DMS53 (cell line): ENCODE measurements around the gene RPP14.

Source experiments
- DNase-seq: peaks from one replicate; lab custom pipeline; 2025; lab: John Stamatoyannopoulos, UW

RPP14 gene

GRCh38 chr3:58356054-58356453 lies 50.0 kb downstream of the RPP14 start:
- DNase-seq, result no peak

GRCh38 chr3:58357402-58357801 lies 51.4 kb downstream of the RPP14 start:
- no peak for DNase-seq

DNA sequence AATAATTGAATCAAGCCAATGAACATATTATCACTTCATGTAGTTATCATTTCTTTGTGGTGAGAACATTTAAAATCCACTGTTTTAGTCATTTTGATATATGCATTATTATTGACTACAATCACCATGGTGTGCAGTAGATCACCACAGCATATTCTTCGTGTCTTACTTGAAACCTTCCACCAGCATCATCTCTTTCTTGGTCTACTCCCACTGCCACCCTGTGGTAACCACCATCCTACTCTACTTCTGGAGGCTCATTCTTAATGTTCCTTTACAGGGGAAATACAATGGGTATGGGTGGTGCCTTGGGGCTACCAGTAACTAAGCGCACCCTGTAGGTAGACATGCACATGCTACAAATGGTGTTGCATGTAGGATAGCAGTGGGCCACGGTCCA lies 52.0 kb downstream of the RPP14 start:
- DNase-seq, result no peak

GRCh38 chr3:58358808-58359207 lies 52.8 kb downstream of the RPP14 start:
- no peak for DNase-seq

DNA sequence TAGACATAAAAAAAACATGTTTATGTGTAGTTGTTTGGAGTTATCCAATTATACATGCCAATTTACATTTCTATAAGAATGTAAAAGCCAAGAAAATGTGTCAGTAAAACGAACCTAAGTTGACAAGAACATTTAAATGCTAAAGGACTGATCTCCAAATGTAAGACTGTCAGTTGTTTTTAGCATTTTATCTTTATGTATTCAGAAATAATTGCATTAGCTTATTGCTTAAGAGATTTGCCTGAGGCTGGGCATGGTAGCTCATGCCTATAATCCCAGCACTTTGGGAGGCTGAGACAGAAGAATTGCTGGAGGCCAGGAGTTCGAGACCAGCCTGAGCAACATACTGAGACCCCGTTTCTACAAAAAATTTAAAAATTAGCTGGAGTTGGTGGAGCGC lies 53.6 kb downstream of the RPP14 start:
- DNase-seq, result no peak

DNA sequence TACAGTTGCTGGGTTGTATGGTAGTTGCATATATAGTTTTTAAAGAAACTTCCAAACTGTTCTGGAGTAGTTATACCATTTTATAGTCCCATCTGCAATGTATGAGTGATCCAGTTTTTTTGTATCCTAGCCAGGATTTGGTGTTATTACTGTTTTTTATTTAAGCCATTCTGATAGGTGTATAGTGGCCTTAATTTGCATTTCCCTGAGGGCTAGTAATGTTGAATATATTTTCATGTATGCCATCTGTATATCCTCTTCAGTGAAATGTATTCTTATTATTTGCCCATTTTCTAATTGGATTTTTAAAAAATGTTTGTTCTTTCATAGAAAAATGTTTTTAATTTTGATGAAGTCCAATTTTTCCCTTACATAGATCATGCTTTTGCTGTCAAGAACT lies 55.8 kb downstream of the RPP14 start:
- DNase-seq, result no peak

GRCh38 chr3:58366699-58367098 lies 60.7 kb downstream of the RPP14 start:
- DNase-seq, result no peak

DNA sequence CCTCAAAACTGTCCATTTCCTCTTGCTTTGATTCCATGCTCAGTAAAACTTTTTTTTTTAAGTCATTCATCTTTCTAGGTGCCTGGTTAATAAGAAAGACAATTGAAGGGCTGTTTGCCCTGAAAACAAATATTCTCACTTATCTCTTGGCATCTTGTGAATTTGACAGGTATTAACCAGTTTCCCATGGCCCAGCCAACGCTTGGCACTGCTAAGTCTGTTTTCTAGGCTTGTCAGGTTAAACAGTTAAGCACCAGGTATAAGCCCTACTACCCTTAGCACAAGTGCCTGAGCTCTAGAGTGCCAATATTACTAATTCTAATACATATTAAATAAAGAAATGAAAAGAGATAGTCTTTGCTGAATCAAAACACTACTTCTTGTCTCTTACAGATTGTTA lies 63.0 kb downstream of the RPP14 start:
- DNase-seq, result no peak
